Measurements from ENCODE around the gene DNM3.
A peak's percentile ranks its signal among the peaks of the same experiment; 100 is the strongest.

DNA sequence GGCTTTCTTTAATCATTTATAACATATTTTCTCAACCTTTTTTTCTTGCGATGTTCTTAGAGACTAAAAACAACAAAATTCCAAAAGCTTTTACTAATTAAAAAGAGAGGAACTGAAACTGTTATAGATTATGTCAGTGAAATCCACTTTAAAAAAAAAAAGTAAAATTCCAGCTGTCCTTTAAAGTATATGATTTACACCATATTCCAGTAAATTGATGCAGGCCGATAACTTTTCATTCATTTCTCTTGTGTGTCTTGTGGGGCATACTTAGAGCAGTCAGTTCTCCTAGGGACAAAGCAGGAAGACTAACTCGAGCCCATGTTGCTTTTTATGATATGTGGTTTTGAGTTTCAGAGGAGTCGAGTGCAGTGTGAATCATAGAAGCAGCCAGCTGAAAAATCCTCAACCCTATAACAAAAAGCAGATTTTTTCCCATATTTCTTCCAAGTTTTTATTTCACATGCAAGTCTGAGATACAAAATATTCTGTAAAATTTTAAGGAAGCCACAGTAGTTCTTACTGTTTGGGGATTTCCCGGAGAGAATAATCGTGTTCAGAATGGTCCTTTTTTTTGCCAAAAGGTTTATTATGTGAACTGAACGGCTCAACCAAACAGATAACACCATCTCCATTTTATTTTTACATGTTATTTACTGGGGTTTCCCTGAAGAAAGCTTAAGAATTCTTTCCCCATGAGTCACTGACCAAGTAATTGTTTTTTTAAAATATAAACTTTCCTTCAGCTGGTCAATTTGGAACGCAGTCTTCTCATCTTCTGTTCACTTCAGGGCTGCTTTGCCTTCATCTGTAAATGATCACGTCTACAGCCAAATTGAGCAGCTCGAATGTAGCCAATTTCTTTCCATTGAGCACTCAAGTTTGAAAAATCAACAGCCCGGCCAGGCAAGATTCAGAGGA lies 502.2 kb downstream of the DNM3 start:
- TF ChIP-seq EP300 (IDR thresholded peaks at IDR 0.05; ENCODE audit: borderline replicate concordance): peak; percentile 39; the same call in 1 of the 2 replicates
- no peak for TF ChIP-seq TEAD4 (IDR thresholded peaks at IDR 0.05)
- TF ChIP-seq, protein P1, sequence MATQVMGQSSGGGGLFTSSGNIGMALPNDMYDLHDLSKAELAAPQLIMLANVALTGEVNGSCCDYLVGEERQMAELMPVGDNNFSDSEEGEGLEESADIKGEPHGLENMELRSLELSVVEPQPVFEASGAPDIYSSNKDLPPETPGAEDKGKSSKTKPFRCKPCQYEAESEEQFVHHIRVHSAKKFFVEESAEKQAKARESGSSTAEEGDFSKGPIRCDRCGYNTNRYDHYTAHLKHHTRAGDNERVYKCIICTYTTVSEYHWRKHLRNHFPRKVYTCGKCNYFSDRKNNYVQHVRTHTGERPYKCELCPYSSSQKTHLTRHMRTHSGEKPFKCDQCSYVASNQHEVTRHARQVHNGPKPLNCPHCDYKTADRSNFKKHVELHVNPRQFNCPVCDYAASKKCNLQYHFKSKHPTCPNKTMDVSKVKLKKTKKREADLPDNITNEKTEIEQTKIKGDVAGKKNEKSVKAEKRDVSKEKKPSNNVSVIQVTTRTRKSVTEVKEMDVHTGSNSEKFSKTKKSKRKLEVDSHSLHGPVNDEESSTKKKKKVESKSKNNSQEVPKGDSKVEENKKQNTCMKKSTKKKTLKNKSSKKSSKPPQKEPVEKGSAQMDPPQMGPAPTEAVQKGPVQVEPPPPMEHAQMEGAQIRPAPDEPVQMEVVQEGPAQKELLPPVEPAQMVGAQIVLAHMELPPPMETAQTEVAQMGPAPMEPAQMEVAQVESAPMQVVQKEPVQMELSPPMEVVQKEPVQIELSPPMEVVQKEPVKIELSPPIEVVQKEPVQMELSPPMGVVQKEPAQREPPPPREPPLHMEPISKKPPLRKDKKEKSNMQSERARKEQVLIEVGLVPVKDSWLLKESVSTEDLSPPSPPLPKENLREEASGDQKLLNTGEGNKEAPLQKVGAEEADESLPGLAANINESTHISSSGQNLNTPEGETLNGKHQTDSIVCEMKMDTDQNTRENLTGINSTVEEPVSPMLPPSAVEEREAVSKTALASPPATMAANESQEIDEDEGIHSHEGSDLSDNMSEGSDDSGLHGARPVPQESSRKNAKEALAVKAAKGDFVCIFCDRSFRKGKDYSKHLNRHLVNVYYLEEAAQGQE (IDR thresholded peaks at IDR 0.05; ENCODE audit: low read depth): no peak
- TF ChIP-seq RAD21 (IDR thresholded peaks at IDR 0.05; ENCODE audit: low read depth): 0 out of 2 replicates have a peak, but pooled peaks have one; percentile 5
- peak; percentile 6; the same call in 1 of the 2 replicates for TF ChIP-seq TCF12 (IDR thresholded peaks at IDR 0.05; ENCODE audit: low read depth)
- no peak for TF ChIP-seq ZBTB7A (IDR thresholded peaks at IDR 0.05; ENCODE audit: low read depth)
- TF ChIP-seq EGR1 (IDR thresholded peaks at IDR 0.05): no peak
- TF ChIP-seq, protein P2, sequence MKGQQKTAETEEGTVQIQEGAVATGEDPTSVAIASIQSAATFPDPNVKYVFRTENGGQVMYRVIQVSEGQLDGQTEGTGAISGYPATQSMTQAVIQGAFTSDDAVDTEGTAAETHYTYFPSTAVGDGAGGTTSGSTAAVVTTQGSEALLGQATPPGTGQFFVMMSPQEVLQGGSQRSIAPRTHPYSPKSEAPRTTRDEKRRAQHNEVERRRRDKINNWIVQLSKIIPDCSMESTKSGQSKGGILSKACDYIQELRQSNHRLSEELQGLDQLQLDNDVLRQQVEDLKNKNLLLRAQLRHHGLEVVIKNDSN (IDR thresholded peaks at IDR 0.05): no peak
- no peak for TF ChIP-seq YY1 (IDR thresholded peaks at IDR 0.05; ENCODE audit: low read depth)
- TF ChIP-seq FOXM1 (IDR thresholded peaks at IDR 0.05; ENCODE audit: borderline replicate concordance, low read depth): peak; percentile 11; the same call in 1 of the 2 replicates
